ENCODE data around the gene WNK1.

Gene WNK1

GRCh38 chr12:805022-805632 lies 52.7 kb downstream of the WNK1 start:
- Histone ChIP-seq H3K36me3 (ENCODE audit: control insufficient read depth in 2 of 2, insufficient read depth in 1 of 2, low read length in 2 of 2) (no peaks in the 10 kb centered on the region; a peak in 1 of 3 replicates), H3K27ac (ENCODE audit: extremely low read depth, low read depth, low read length) (no peak overlapping the region; the same call in 1 of the 2 replicates), H3K4me3 (ENCODE audit: low read depth, low read length) (no peak overlapping the region), H3K9me3 (ENCODE audit: control insufficient read depth, insufficient read depth, low read depth, low read length) (no peaks in the 10 kb centered on the region), H3K4me1 (ENCODE audit: control insufficient read depth, insufficient read depth, low read length) (peaks cover 42% of the 10 kb centered on the region)
- CTCF ChIA-PET = interaction anchor here (1.2 kb wide), 2 partner anchors 10 to 363 kb away, joined by 3 to 7 read pairs; no protein-coding TSS in a partner anchor
- POLR2A ChIA-PET = no interaction called here
- TF ChIP-seq PRDM6 (tag by site-specific recombination; IDR thresholded peaks at IDR 0.05) (peak; percentile 54), ZNF433 (tag by site-specific recombination; IDR thresholded peaks at IDR 0.05; ENCODE audit: low read depth) (no peak), PRDM1 (tag by site-specific recombination; IDR thresholded peaks at IDR 0.05) (0 out of 2 replicates have a peak, but pooled peaks have one; percentile 6), YY1 (tag by site-specific recombination; IDR thresholded peaks at IDR 0.05) (no peak), ZNF664 (tag by site-specific recombination; IDR thresholded peaks at IDR 0.05) (peak; percentile 75), ZNF18 (tag by site-specific recombination; IDR thresholded peaks at IDR 0.05) (peak; percentile 77), ZNF341 (tag by site-specific recombination; IDR thresholded peaks at IDR 0.05; ENCODE audit: low read depth) (peak; percentile 84)

GRCh38 chr12:806200-806791 lies 53.9 kb downstream of the WNK1 start:
- CTCF ChIA-PET = interaction anchor here (0.8 to 1.6 kb wide), 7 partner anchors 8 to 777 kb away, joined by 3 to 11 read pairs (median 4); no protein-coding TSS in a partner anchor
- POLR2A ChIA-PET = interaction anchor here (0.6 to 1.0 kb wide), 2 partner anchors 30 to 235 kb away, joined by 3 read pairs; no protein-coding TSS in a partner anchor
- peak; percentile 89 for TF ChIP-seq WT1 (tag by site-specific recombination; IDR thresholded peaks at IDR 0.05)
- no peak for TF ChIP-seq ZNF157 (tag by site-specific recombination; IDR thresholded peaks at IDR 0.05)
- TF ChIP-seq ZNF549 (tag by site-specific recombination; IDR thresholded peaks at IDR 0.05) = no peak
- TF ChIP-seq ZNF785 (tag by site-specific recombination; IDR thresholded peaks at IDR 0.05) = no peak
- no peak for TF ChIP-seq ZNF544 (tag by site-specific recombination; IDR thresholded peaks at IDR 0.05)
- TF ChIP-seq, protein P1, sequence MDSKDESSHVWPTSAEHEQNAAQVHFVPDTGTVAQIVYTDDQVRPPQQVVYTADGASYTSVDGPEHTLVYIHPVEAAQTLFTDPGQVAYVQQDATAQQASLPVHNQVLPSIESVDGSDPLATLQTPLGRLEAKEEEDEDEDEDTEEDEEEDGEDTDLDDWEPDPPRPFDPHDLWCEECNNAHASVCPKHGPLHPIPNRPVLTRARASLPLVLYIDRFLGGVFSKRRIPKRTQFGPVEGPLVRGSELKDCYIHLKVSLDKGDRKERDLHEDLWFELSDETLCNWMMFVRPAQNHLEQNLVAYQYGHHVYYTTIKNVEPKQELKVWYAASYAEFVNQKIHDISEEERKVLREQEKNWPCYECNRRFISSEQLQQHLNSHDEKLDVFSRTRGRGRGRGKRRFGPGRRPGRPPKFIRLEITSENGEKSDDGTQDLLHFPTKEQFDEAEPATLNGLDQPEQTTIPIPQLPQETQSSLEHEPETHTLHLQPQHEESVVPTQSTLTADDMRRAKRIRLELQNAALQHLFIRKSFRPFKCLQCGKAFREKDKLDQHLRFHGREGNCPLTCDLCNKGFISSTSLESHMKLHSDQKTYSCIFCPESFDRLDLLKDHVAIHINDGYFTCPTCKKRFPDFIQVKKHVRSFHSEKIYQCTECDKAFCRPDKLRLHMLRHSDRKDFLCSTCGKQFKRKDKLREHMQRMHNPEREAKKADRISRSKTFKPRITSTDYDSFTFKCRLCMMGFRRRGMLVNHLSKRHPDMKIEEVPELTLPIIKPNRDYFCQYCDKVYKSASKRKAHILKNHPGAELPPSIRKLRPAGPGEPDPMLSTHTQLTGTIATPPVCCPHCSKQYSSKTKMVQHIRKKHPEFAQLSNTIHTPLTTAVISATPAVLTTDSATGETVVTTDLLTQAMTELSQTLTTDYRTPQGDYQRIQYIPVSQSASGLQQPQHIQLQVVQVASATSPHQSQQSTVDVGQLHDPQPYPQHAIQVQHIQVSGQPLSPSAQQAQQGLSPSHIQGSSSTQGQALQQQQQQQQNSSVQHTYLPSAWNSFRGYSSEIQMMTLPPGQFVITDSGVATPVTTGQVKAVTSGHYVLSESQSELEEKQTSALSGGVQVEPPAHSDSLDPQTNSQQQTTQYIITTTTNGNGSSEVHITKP (tag by site-specific recombination; IDR thresholded peaks at IDR 0.05) = no peak; the same call in 1 of the 2 replicates
- TF ChIP-seq ZNF223 (tag by site-specific recombination; IDR thresholded peaks at IDR 0.05) = no peak
- TF ChIP-seq ZNF221 (tag by site-specific recombination; IDR thresholded peaks at IDR 0.05; ENCODE audit: borderline replicate concordance) = no peak
- peak; percentile 100 for TF ChIP-seq PRDM6 (tag by site-specific recombination; IDR thresholded peaks at IDR 0.05)
- peak; percentile 99 for TF ChIP-seq INSM2 (tag by site-specific recombination; IDR thresholded peaks at IDR 0.05)
- no peak for TF ChIP-seq YY1 (tag by site-specific recombination; IDR thresholded peaks at IDR 0.05)
- TF ChIP-seq ZNF677 (tag by site-specific recombination; IDR thresholded peaks at IDR 0.05) = no peak
- TF ChIP-seq, protein P2, sequence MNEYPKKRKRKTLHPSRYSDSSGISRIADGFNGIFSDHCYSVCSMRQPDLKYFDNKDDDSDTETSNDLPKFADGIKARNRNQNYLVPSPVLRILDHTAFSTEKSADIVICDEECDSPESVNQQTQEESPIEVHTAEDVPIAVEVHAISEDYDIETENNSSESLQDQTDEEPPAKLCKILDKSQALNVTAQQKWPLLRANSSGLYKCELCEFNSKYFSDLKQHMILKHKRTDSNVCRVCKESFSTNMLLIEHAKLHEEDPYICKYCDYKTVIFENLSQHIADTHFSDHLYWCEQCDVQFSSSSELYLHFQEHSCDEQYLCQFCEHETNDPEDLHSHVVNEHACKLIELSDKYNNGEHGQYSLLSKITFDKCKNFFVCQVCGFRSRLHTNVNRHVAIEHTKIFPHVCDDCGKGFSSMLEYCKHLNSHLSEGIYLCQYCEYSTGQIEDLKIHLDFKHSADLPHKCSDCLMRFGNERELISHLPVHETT (tag by site-specific recombination; IDR thresholded peaks at IDR 0.05) = peak; percentile 98
- TF ChIP-seq ZNF366 (tag by site-specific recombination; conservative IDR thresholded peaks at IDR 0.05) = peak; percentile 91
- peak; percentile 97 for TF ChIP-seq ZNF10 (tag by site-specific recombination; IDR thresholded peaks at IDR 0.05)
- TF ChIP-seq ZNF777 (tag by site-specific recombination; IDR thresholded peaks at IDR 0.05; ENCODE audit: borderline replicate concordance) = no peak

More at GRCh38 chr12:806200-806791, 53.9 kb downstream of the WNK1 start:
- no peaks in the 10 kb centered on the region; a peak in 1 of 3 replicates for H3K36me3 ChIP-seq (ENCODE audit: control insufficient read depth in 2 of 2, insufficient read depth in 1 of 2, low read length in 2 of 2)
- peak overlapping the region; percentile 82 for H3K27ac ChIP-seq (ENCODE audit: extremely low read depth, low read depth, low read length)
- H3K4me1 ChIP-seq (ENCODE audit: control insufficient read depth, insufficient read depth, low read length) = peaks cover 44% of the 10 kb centered on the region
- H3K4me3 ChIP-seq (ENCODE audit: low read depth, low read length) = no peak overlapping the region
- H3K9me3 ChIP-seq (ENCODE audit: control insufficient read depth, insufficient read depth, low read depth, low read length) = no peaks in the 10 kb centered on the region

Data from HEK293 (cell line).